Skeletal muscle satellite cell (primary cell): ENCODE results near the gene SULT1B1.
A peak's percentile ranks its signal among the peaks of the same experiment; 100 is the strongest.

Source experiments
- H3K27me3 ChIP-seq: 2 replicates; pipeline ENCODE4 v1.7.0; 2013; ENCODE audit warnings: low read length; ENCODE audit not compliant: control insufficient read depth, insufficient read depth
- H3K36me3 ChIP-seq: 2 replicates; pipeline ENCODE4 v1.7.0; 2013; ENCODE audit warnings: mild to moderate bottlenecking, control low read depth, low read length; ENCODE audit not compliant: insufficient read depth
- H3K4me1 ChIP-seq: 2 replicates; pipeline ENCODE4 v1.7.0; 2013; ENCODE audit warnings: low read length; ENCODE audit not compliant: control insufficient read depth, insufficient read depth
- H3K4me2 ChIP-seq: 2 replicates; pipeline ENCODE4 v1.7.0; 2013; ENCODE audit warnings: mild to moderate bottlenecking, low read length
- H3K4me3 ChIP-seq: 2 replicates; pipeline ENCODE4 v1.7.0; 2013; ENCODE audit warnings: low read length
- H3K9ac ChIP-seq: 2 replicates; pipeline ENCODE4 v1.7.0; 2013; ENCODE audit warnings: mild to moderate bottlenecking, low read depth, low read length, moderate library complexity
- H3K9me3 ChIP-seq: replicated peaks from 2 replicates; pipeline ENCODE4 v1.7.0; 2013; ENCODE audit warnings: mild to moderate bottlenecking, control low read depth, low read length

The SULT1B1 gene

DNA sequence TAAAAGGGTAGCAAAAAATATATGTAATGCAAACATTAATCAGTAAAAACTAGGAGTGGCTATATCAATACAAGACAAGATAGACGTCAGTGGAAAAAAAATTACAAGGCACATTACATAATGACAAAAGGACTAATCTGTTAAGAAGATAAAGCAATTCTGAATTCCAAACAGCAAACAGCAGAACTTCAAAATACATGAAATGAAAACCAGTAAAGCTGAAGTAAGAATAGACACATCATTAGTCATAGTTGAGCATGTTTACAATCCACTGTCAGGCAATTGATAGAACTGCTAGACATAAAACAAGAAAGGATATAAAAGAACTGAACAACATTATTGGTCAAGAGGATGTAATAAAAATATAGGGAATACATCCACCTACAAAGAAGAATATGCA is 12.2 kb downstream of the SULT1B1 start:
- no peaks in the 10 kb centered on the region for H3K36me3 ChIP-seq
- peaks cover 5% of the 10 kb centered on the region for H3K9me3 ChIP-seq
- H3K4me1 ChIP-seq: no peaks in the 10 kb centered on the region
- no peak overlapping the region for H3K4me2 ChIP-seq
- H3K27me3 ChIP-seq: no peaks in the 10 kb centered on the region
- peak overlapping the region; percentile 6 for H3K9ac ChIP-seq
- H3K4me3 ChIP-seq: no peak overlapping the region

DNA sequence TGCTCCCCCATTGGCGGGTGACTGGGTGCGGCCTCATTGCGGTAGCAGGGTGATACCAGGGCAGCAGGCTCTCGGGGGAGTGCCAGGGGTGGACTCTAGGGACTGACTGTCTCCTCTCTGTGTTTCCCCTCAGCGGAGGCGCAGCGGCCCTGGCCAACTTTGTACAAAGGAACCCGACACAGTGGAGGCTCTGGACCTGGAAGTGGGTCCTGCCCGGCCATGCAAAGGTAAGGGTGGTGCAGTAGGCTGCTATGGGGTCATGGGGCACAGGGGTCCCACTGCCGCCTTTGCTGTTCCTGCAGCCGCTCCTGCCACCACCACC is 16.3 kb downstream of the SULT1B1 start:
- no peak overlapping the region for H3K4me3 ChIP-seq
- H3K4me2 ChIP-seq: no peak overlapping the region
- H3K36me3 ChIP-seq: no peaks in the 10 kb centered on the region
- no peaks in the 10 kb centered on the region for H3K4me1 ChIP-seq
- peaks cover 5% of the 10 kb centered on the region for H3K9me3 ChIP-seq
- H3K27me3 ChIP-seq: no peaks in the 10 kb centered on the region
- H3K9ac ChIP-seq: no peak overlapping the region

DNA sequence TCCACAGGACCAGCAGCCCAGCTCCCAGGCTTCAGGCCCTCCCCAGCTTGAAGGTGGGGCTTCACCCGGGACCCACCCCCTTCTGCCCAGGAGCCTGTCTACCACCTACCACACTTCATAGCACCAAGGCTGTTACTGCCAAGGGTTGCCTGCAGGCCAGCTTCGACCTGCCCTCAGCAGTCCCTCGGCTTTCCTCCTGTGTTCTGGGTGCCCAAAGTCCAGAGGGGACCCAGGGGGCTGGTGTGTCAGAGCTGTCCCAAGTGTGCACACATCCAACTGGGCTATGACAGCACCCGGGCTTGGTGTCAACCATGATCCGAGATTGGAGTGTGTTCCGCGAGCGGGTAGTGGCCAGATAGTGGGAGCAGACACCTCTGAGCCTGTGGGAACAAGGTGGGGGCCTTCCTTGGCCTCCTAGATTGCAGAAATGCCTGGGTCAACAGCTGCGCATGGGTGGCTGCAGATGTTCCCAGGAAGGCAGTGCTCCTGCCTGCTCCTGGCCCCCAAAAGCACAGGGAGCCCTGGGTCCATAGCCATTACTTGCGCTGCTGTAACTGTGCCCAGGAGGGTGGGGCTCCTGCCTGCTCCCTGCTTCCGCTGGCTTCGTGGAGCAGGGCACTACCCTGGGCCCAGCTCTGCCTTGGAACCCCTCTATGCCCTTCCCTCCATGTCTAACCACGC is 16.8 kb downstream of the SULT1B1 start:
- H3K4me2 ChIP-seq: no peak overlapping the region
- H3K4me1 ChIP-seq: no peaks in the 10 kb centered on the region
- H3K9me3 ChIP-seq: peaks cover 5% of the 10 kb centered on the region
- H3K9ac ChIP-seq: no peak overlapping the region
- H3K4me3 ChIP-seq: no peak overlapping the region
- H3K36me3 ChIP-seq: no peaks in the 10 kb centered on the region
- no peaks in the 10 kb centered on the region for H3K27me3 ChIP-seq

DNA sequence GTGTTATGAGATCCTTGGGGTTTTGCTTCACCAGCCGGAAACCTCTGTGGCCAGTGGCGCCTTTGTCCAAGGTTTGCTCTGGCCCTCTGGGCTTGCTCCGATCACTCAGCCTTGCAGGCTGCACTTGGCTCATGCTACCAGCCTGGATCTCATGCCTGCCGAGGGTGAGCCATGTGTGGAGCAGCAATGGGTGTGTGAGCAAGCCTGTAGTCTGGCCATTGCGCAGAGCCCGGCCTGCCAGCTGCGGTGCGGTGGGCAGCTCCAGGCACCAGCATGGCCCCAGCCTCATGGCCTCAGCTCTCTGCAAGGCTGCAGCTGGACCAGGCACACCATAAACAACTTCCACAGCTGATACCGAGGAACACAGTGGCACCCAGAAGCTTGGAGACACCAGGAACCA is 17.8 kb downstream of the SULT1B1 start:
- Histone ChIP-seq H3K9me3 (peaks cover 5% of the 10 kb centered on the region), H3K27me3 (no peaks in the 10 kb centered on the region), H3K4me1 (no peaks in the 10 kb centered on the region), H3K9ac (no peak overlapping the region), H3K4me2 (no peak overlapping the region), H3K36me3 (no peaks in the 10 kb centered on the region), H3K4me3 (no peak overlapping the region)

DNA sequence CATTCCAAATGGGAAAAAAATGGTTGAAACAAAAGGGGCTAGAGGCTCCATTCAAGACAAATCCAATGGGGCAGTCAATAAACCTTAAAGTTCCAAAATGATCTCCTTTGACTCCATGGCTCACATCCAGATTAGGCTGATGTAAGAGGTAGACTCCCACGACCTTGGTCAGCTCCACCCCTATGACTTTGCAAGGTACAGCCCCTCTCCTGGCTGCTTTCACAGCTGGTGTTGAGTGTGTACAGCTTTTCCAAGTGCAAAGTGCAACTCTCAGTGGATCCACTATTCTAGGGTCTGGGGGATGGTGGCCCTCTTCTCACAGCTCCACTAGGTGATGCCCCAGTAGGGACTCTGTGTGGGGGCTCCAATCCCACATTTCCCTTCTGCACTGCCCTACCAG is 21.5 kb downstream of the SULT1B1 start:
- Histone ChIP-seq H3K4me1 (no peaks in the 10 kb centered on the region), H3K27me3 (no peaks in the 10 kb centered on the region), H3K36me3 (no peaks in the 10 kb centered on the region), H3K4me3 (no peak overlapping the region), H3K9me3 (peaks cover 5% of the 10 kb centered on the region), H3K4me2 (no peak overlapping the region), H3K9ac (no peak overlapping the region)

DNA sequence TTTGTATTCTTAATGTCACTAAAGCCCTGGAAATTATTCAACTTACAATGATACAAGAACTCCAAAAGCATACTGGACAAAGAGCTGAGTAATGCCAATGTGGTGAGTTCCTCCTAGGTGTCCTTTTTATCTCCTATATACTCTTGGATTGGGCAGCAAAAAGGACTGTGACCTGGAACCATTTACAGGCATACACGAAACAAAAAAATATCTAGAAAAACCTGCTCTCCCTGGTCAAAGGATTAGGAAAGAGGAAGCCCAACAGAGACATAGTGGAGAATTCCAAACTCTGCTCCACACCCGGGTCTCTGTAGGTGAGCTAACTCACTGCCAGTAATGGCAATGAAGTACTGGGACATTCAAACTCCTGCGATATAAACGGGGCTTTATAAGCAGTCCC is 25.3 kb downstream of the SULT1B1 start:
- Histone ChIP-seq H3K27me3 (no peaks in the 10 kb centered on the region), H3K36me3 (no peaks in the 10 kb centered on the region), H3K4me2 (no peak overlapping the region), H3K4me1 (no peaks in the 10 kb centered on the region), H3K9ac (no peak overlapping the region), H3K4me3 (no peak overlapping the region), H3K9me3 (no peaks in the 10 kb centered on the region)

DNA sequence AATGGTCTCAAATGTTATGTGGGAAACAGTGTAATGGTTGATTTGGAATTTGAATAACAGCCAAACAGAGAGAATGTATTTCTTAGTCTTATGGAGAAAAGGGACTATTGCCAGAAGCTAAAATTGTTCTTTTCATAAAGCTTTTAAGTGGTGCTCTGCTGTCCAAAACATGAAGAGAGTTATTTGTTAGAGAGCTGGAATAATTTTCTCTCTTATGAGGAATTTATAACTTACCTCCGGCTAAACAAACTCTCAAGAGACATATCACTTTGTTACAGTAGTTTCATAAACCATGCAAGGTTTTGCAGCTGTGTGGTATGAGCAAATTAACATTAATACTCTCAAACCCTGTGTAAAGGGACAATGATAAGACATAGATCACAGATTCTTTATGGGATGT is 28.6 kb downstream of the SULT1B1 start:
- Histone ChIP-seq H3K36me3 (no peaks in the 10 kb centered on the region), H3K9ac (no peak overlapping the region), H3K4me3 (no peak overlapping the region), H3K9me3 (no peaks in the 10 kb centered on the region), H3K27me3 (no peaks in the 10 kb centered on the region), H3K4me1 (peaks cover 4% of the 10 kb centered on the region), H3K4me2 (no peak overlapping the region)

DNA sequence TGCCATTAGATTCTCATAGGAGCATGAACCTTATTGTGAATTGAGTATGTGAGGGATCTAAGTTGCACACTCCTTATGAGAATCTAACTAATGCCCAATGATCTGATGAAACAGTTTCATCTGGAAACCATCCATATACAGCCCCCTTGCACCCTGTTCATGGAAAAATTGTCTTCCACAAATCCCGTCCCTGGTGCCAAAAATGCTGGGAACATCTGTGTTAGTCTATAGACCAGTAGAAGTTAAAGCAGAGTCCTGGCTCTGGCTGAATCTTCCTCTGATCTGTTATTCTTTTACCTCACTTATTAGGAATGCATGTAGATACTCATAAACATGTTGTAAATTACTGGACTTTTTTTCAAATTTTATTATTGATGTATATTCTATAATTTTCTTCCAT is 29.2 kb downstream of the SULT1B1 start:
- H3K4me3 ChIP-seq: no peak overlapping the region
- no peak overlapping the region for H3K4me2 ChIP-seq
- no peaks in the 10 kb centered on the region for H3K27me3 ChIP-seq
- H3K36me3 ChIP-seq: no peaks in the 10 kb centered on the region
- H3K9ac ChIP-seq: no peak overlapping the region
- H3K4me1 ChIP-seq: peaks cover 5% of the 10 kb centered on the region
- H3K9me3 ChIP-seq: no peaks in the 10 kb centered on the region

DNA sequence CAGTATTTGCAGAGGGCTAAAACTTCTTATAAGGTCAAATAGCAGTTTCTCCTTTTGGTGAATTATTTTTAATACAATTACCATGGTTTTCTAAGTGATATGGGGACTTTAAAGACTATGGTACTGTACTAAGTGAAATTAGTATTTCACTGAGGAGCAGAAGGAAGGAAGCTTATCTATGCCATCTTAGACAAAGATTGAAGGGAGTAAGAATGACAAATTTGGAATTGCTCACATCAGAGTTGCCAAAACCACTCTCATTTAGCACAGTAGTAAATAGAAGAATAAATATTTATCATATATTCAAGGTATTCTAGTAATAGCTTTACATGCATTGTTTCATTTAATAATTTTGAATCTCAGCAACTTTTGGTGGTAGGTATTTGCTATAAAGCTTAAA is 30.4 kb downstream of the SULT1B1 start:
- no peak overlapping the region for H3K4me3 ChIP-seq
- no peaks in the 10 kb centered on the region for H3K9me3 ChIP-seq
- H3K4me2 ChIP-seq: no peak overlapping the region
- H3K36me3 ChIP-seq: no peaks in the 10 kb centered on the region
- H3K9ac ChIP-seq: no peak overlapping the region
- peaks cover 8% of the 10 kb centered on the region for H3K4me1 ChIP-seq
- H3K27me3 ChIP-seq: no peaks in the 10 kb centered on the region

DNA sequence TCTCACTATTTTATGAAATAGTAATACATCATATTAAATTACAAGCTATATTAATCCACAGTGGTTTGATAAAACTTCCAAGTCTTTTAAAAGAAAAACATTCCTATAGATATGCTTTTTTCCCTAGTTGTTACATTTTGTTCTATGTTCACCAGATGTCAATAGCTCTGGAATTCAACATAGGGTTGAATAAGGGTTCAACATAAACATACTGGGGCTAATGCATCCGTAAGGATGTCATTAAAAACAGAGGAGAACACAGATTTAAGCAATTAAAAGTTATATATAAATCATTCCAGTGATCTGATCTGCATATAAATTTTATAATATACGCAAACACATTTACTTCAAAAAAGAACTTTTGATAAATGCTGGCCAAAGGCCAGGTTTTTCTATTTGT is 32.5 kb downstream of the SULT1B1 start:
- H3K9me3 ChIP-seq: no peaks in the 10 kb centered on the region
- peak overlapping the region; percentile 48 for H3K9ac ChIP-seq
- H3K27me3 ChIP-seq: no peaks in the 10 kb centered on the region
- no peak overlapping the region for H3K4me3 ChIP-seq
- H3K4me1 ChIP-seq: peaks cover 8% of the 10 kb centered on the region
- H3K4me2 ChIP-seq: no peak overlapping the region
- no peaks in the 10 kb centered on the region for H3K36me3 ChIP-seq

DNA sequence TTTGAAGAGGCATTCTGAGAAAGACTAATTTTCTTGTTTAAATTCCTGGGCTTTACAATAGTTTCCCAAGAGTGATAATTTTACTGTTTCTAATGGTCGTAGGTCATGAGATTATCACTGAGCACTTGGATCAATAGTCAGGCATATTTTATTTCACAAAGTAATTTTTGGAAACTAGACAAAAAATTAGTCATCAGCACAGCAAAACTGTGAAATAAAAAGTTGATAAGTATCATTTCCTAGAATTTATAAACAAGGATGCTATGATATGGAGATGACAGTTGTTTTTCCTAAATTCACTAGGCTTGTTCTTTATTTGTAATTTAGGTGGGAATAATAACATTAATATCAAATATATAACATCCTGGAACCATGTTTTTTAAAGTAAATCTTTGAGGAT is 33.0 kb downstream of the SULT1B1 start:
- peaks cover 8% of the 10 kb centered on the region for H3K4me1 ChIP-seq
- no peaks in the 10 kb centered on the region for H3K27me3 ChIP-seq
- H3K9me3 ChIP-seq: no peaks in the 10 kb centered on the region
- no peak overlapping the region for H3K4me3 ChIP-seq
- peak overlapping the region; percentile 48 for H3K9ac ChIP-seq
- no peaks in the 10 kb centered on the region for H3K36me3 ChIP-seq
- H3K4me2 ChIP-seq: no peak overlapping the region

DNA sequence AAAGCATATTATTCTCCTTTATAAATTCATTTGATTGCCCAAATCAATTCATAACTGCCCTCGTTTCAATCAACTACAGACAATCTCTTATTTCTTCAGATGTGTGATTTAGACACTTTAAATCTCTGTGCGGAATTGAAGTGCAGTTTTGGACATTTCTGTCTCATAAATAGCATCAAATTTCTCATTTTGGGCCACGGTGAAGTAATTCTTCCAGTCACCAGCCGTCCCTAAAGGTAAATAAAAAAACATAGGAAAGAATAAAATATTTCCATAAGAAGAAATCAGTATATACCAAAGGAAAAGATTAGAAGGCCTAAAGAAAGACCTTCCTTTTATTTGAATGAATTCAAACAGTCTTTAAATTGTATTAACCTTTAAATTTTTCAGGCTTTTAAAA is 33.4 kb downstream of the SULT1B1 start:
- no peaks in the 10 kb centered on the region for H3K9me3 ChIP-seq
- no peaks in the 10 kb centered on the region for H3K27me3 ChIP-seq
- peak overlapping the region; percentile 48 for H3K9ac ChIP-seq
- no peaks in the 10 kb centered on the region for H3K36me3 ChIP-seq
- H3K4me3 ChIP-seq: no peak overlapping the region
- no peak overlapping the region for H3K4me2 ChIP-seq
- H3K4me1 ChIP-seq: peaks cover 8% of the 10 kb centered on the region
